HCT116 (cell line): ENCODE data around the gene DACT1.

Experiments
- CEBPB ChIP-seq: IDR thresholded peaks from 2 replicates; pipeline ENCODE4 v1.6.1; 2012; ENCODE audit warnings: low read depth
- EGR1 ChIP-seq: IDR thresholded peaks from 2 replicates; pipeline ENCODE4 v1.6.1; 2012; ENCODE audit warnings: low read depth
- ELF1 ChIP-seq: IDR thresholded peaks from 2 replicates; pipeline ENCODE4 v1.6.1; 2012; ENCODE audit warnings: low read depth, borderline replicate concordance
- EZH2 ChIP-seq: fragments of 200-600 bp; sonication (generic); IDR thresholded peaks from 2 replicates; pipeline ENCODE4 v1.6.1; 2017; ENCODE audit warnings: antibody characterized with exemption, mixed run types
- POLR2A ChIP-seq: IDR thresholded peaks from 2 replicates; pipeline ENCODE4 v1.7.0; 2011; ENCODE audit warnings: borderline replicate concordance; ENCODE audit not compliant: insufficient read depth, insufficient read length; ENCODE audit errors: extremely low read depth
- RAD21 ChIP-seq: IDR thresholded peaks from 2 replicates; pipeline ENCODE4 v1.6.1; 2012; ENCODE audit warnings: low read depth, mild to moderate bottlenecking
- TCF7L2 ChIP-seq: IDR thresholded peaks from 2 replicates; pipeline ENCODE4 v1.7.0; 2011; ENCODE audit warnings: borderline replicate concordance, inconsistent platforms; ENCODE audit not compliant: insufficient read depth, insufficient read length; ENCODE audit errors: extremely low read depth
- ZNF274 ChIP-seq: fragments of 200-500 bp; sonication (Bioruptor generic); IDR thresholded peaks from 2 replicates; pipeline ENCODE4 v1.6.1; 2014; ENCODE audit warnings: mild to moderate bottlenecking, low read depth, low read length, inconsistent platforms
- TF ChIP-seq, protein P1 (sequence below), 3 experiments: fragments of 200-600 bp in 1 of 3; sonication (generic) in 1 of 3; IDR thresholded peaks in 2 of 3; conservative IDR thresholded peaks in 1 of 3; 2 replicates each; pipeline ENCODE4 v1.5.1; 2012 to 2017; ENCODE audit warnings: low read depth in 2 of 3, low read length in 2 of 3, antibody characterized with exemption in 1 of 3, borderline replicate concordance in 1 of 3, control low read depth in 1 of 3, mild to moderate bottlenecking in 1 of 3, mixed read lengths in 1 of 3, mixed run types in 1 of 3, moderate library complexity in 1 of 3; ENCODE audit not compliant: insufficient read depth in 1 of 3

DNA sequence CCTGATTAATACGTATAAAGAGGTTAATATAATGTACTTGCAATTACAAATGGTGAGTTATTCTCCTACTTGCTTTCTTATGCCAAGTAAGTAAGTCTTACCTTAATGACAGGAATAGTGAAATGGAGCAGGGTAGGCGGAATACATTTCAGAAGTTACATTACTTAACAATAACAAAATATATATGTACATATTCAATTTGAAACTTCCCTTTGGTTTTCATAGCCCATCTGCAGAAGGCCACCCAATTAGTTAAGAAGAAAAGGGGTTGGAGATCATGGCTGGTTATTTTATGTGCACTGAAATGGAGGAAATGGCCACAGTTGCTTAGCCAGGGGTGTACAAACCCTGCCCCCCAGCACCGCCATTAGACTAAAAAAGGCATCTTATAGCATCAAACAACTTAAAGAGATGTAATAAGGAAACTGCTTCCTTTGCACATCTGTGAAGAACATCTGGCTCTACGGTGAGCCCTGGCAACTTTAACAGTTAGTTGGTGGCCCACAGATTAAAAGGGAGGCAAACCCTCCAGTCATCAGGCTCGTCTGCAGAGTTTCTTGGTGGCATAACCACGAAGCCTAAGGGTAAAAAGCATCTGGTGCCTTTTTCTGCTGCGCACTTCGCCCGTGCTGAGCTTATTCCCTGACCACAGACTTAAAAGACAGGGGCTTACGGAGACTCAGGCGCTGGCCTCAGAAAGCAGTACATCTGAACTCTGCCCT is 38.8 kb upstream of the DACT1 start:
- TF ChIP-seq ELF1 (no peak), EZH2 (no peak), ZNF274 (no peak), CEBPB (no peak), RAD21 (no peak), EGR1 (no peak), POLR2A (no peak), TCF7L2 (no peak)
- TF ChIP-seq, protein P1, sequence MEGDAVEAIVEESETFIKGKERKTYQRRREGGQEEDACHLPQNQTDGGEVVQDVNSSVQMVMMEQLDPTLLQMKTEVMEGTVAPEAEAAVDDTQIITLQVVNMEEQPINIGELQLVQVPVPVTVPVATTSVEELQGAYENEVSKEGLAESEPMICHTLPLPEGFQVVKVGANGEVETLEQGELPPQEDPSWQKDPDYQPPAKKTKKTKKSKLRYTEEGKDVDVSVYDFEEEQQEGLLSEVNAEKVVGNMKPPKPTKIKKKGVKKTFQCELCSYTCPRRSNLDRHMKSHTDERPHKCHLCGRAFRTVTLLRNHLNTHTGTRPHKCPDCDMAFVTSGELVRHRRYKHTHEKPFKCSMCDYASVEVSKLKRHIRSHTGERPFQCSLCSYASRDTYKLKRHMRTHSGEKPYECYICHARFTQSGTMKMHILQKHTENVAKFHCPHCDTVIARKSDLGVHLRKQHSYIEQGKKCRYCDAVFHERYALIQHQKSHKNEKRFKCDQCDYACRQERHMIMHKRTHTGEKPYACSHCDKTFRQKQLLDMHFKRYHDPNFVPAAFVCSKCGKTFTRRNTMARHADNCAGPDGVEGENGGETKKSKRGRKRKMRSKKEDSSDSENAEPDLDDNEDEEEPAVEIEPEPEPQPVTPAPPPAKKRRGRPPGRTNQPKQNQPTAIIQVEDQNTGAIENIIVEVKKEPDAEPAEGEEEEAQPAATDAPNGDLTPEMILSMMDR (IDR thresholded peaks at IDR 0.05 in 2 of 3, conservative IDR thresholded peaks at IDR 0.05 in 1 of 3; ENCODE audit: borderline replicate concordance in 1 of 3, insufficient read depth in 1 of 3, low read depth in 2 of 3, low read length in 2 of 3): no peak
